ENCODE data around the gene BMP7. TPM values are rescaled to one million over a fixed set of nuclear protein-coding genes. Genes with fewer than 3 reads are reported as not detected.

The BMP7 gene
- total and polyA plus RNA-seq, 2 donors (not counting 3 experiments of a cell fraction or from before 2014, with no cell fraction given), result not detected

GRCh38 chr20:57294550-57294949, 28.1 kb upstream of the BMP7 start:
- Histone ChIP-seq H2AFZ (ENCODE audit: low read depth, low read length) (no peak overlapping the region), H3K9ac (replicated peaks; ENCODE audit: extremely low read depth, insufficient read depth, low read length) (no peak overlapping the region), H3K4me1 (ENCODE audit: control insufficient read depth, extremely low read depth, insufficient read depth, low read length) (no peaks in the 10 kb centered on the region), H4K20me1 (replicated peaks; ENCODE audit: control insufficient read depth, extremely low read depth, insufficient read depth, low read length) (no peaks in the 10 kb centered on the region), H3K36me3 (ENCODE audit: control insufficient read depth in 2 of 2, extremely low read depth in 1 of 2, insufficient read depth in 2 of 2, low read length in 2 of 2) (no peaks in the 10 kb centered on the region), H3K79me2 (ENCODE audit: control insufficient read depth, insufficient read depth, low read length) (no peaks in the 10 kb centered on the region), H3K27me3 (ENCODE audit: control insufficient read depth in 2 of 2, insufficient read depth in 2 of 2, low read length in 2 of 2) (no peaks in the 10 kb centered on the region), H3K9me3 (replicated peaks; ENCODE audit: control insufficient read depth, insufficient read depth, low read length) (no peaks in the 10 kb centered on the region), H3K4me3 (replicated peaks in 1 of 3; ENCODE audit: insufficient read depth in 1 of 3, low read depth in 1 of 3, low read length in 3 of 3) (no peak overlapping the region), H3K27ac (ENCODE audit: insufficient read depth, low read depth, low read length) (no peak overlapping the region), H3K4me2 (ENCODE audit: insufficient read depth, low read length) (no peak overlapping the region), H3K9me1 (replicated peaks; ENCODE audit: control insufficient read depth, extremely low read depth, insufficient read depth, low read length) (no peaks in the 10 kb centered on the region)
- FAIRE-seq, result no peak
- TF ChIP-seq GATA2 (IDR thresholded peaks at IDR 0.05; ENCODE audit: insufficient read depth, insufficient read length, low read depth, low read length), result no peak
- no peak for TF ChIP-seq CTCF (IDR thresholded peaks at IDR 0.05; ENCODE audit: extremely low read depth in 1 of 2, insufficient read depth in 1 of 2, low read depth in 1 of 2, low read length in 2 of 2)
- TF ChIP-seq POLR2A (IDR thresholded peaks at IDR 0.05; ENCODE audit: low read depth, low read length), result no peak
- no peak for TF ChIP-seq POLR2AphosphoS5 (IDR thresholded peaks at IDR 0.05; ENCODE audit: insufficient read depth, low read depth, low read length)
- no peak for TF ChIP-seq MAX (IDR thresholded peaks at IDR 0.05; ENCODE audit: insufficient read depth, insufficient read length)
- TF ChIP-seq JUN (IDR thresholded peaks at IDR 0.05; ENCODE audit: borderline replicate concordance, insufficient read depth, insufficient read length, low read depth), result no peak
- TF ChIP-seq EZH2 (IDR thresholded peaks at IDR 0.05; ENCODE audit: borderline replicate concordance, low read depth, low read length, severe bottlenecking), result no peak
- TF ChIP-seq MYC (IDR thresholded peaks at IDR 0.05; ENCODE audit: low read depth, low read length), result no peak
- TF ChIP-seq FOS (IDR thresholded peaks at IDR 0.05; ENCODE audit: borderline replicate concordance, insufficient read depth, low read length), result no peak
- CTCF ChIA-PET, result no interaction called here
- no TSS peak for BruUV-seq (replicated peaks)
- POLR2A ChIA-PET, result no interaction called here
- dilution Hi-C loops (cut with MboI; ENCODE audit: extremely low pct_ligation_motif_present, low sequenced_read_pairs) (no loop called here), intact Hi-C loops (cut with micrococcal nuclease) (no loop called here)
- DNase-seq (ENCODE audit: low read depth, low spot score), result no peak

All from endothelial cell of umbilical vein (primary cell).